Mesenchymal stem cell (in vitro differentiated cells and primary cell): ENCODE data around the gene PRKACA.
A peak's percentile ranks its signal among the peaks of the same experiment; 100 is the strongest.

Experiments used
- DNase-seq: peaks from one replicate; pipeline ENCODE4 v3.0.0-alpha.2; 2013
- H2AFZ ChIP-seq: one replicate; pipeline ENCODE4 v1.6.1; 2013; ENCODE audit warnings: low read depth, mild to moderate bottlenecking, control low read depth, inconsistent platforms, low read length, moderate library complexity
- H2AK5ac ChIP-seq: 2 replicates; pipeline ENCODE4 v1.6.1; 2013; ENCODE audit warnings: low read length, moderate library complexity, mild to moderate bottlenecking, inconsistent platforms; ENCODE audit not compliant: severe bottlenecking
- H2BK120ac ChIP-seq: one replicate; pipeline ENCODE4 v1.6.1; 2013; ENCODE audit warnings: low read depth, mild to moderate bottlenecking, inconsistent platforms, low read length, moderate library complexity
- H2BK12ac ChIP-seq, 2 experiments: one replicate each; pipeline ENCODE4 v1.6.1; 2013; ENCODE audit warnings: inconsistent platforms in 2 of 2, low read length in 2 of 2, mild to moderate bottlenecking in 2 of 2, moderate library complexity in 2 of 2, control low read depth in 1 of 2
- H2BK15ac ChIP-seq: one replicate; pipeline ENCODE4 v1.6.1; 2013; ENCODE audit warnings: mild to moderate bottlenecking, low read depth, inconsistent platforms; ENCODE audit not compliant: poor library complexity, severe bottlenecking
- H2BK5ac ChIP-seq: 2 replicates; pipeline ENCODE4 v1.6.1; 2013; ENCODE audit warnings: low read depth, mild to moderate bottlenecking, low read length, control low read depth, inconsistent platforms; ENCODE audit not compliant: poor library complexity, severe bottlenecking
- H3K14ac ChIP-seq, 2 experiments: one replicate each; pipeline ENCODE4 v1.6.1; 2013; ENCODE audit warnings: inconsistent platforms in 2 of 2, low read length in 2 of 2, control low read depth in 1 of 2, mild to moderate bottlenecking in 1 of 2, moderate library complexity in 1 of 2
- H3K18ac ChIP-seq, 2 experiments: one replicate each; pipeline ENCODE4 v1.6.1; 2013; ENCODE audit warnings: inconsistent platforms in 2 of 2, low read length in 2 of 2, control low read depth in 1 of 2, low read depth in 1 of 2, mild to moderate bottlenecking in 1 of 2
- H3K23ac ChIP-seq, 2 experiments: one replicate each; pipeline ENCODE4 v1.6.1; 2013; ENCODE audit warnings: inconsistent platforms in 2 of 2, low read length in 2 of 2, mild to moderate bottlenecking in 2 of 2, moderate library complexity in 2 of 2, control low read depth in 1 of 2
- H3K27ac ChIP-seq: 2 replicates; pipeline ENCODE4 v1.5.1; 2013; ENCODE audit warnings: mild to moderate bottlenecking, moderate library complexity, low read length, control low read depth, inconsistent platforms; ENCODE audit not compliant: poor library complexity, severe bottlenecking
- H3K27me3 ChIP-seq, 2 experiments: 2 replicates each; pipeline versions ENCODE4 v1.6.1 to v1.7.0; 2013; ENCODE audit warnings: low read length in 2 of 2, mild to moderate bottlenecking in 2 of 2, moderate library complexity in 2 of 2, control low read depth in 1 of 2, inconsistent platforms in 1 of 2; ENCODE audit not compliant: control insufficient read depth in 1 of 2, insufficient read depth in 1 of 2
- H3K36me3 ChIP-seq, 2 experiments: 2 replicates each; pipeline versions ENCODE4 v1.6.1 to v1.7.0; 2013; ENCODE audit warnings: low read length in 2 of 2, control low read depth in 1 of 2, inconsistent platforms in 1 of 2, low read depth in 1 of 2, mild to moderate bottlenecking in 1 of 2; ENCODE audit not compliant: insufficient read depth in 2 of 2, control insufficient read depth in 1 of 2
- H3K4ac ChIP-seq, 2 experiments: one replicate each; pipeline ENCODE4 v1.6.1; 2013; ENCODE audit warnings: inconsistent platforms in 2 of 2, low read length in 2 of 2, mild to moderate bottlenecking in 2 of 2, moderate library complexity in 2 of 2, control low read depth in 1 of 2, low read depth in 1 of 2
- H3K4me1 ChIP-seq: 2 replicates; pipeline ENCODE4 v1.6.1; 2013; ENCODE audit warnings: low read depth, low read length, control low read depth; ENCODE audit not compliant: control insufficient read depth, insufficient read depth
- H3K4me2 ChIP-seq: 2 replicates; pipeline ENCODE4 v1.6.1; 2013; ENCODE audit warnings: low read length, mild to moderate bottlenecking, inconsistent platforms; ENCODE audit not compliant: poor library complexity, severe bottlenecking
- H3K4me3 ChIP-seq, 2 experiments: 2 replicates each; pipeline versions ENCODE4 v1.5.1 to v1.7.0; 2013; ENCODE audit warnings: low read length in 2 of 2, mild to moderate bottlenecking in 2 of 2, control low read depth in 1 of 2, low read depth in 1 of 2; ENCODE audit not compliant: insufficient read depth in 1 of 2
- H3K79me1 ChIP-seq: replicated peaks from 2 replicates; pipeline ENCODE4 v1.6.1; 2013; ENCODE audit warnings: mild to moderate bottlenecking, control low read depth, low read length, inconsistent platforms; ENCODE audit not compliant: poor library complexity, severe bottlenecking
- H3K9ac ChIP-seq: 2 replicates; pipeline ENCODE4 v1.7.0; 2013; ENCODE audit warnings: mild to moderate bottlenecking, low read length, moderate library complexity
- H3K9me3 ChIP-seq: 2 replicates; pipeline ENCODE4 v1.7.0; 2013; ENCODE audit warnings: mild to moderate bottlenecking, low read length; ENCODE audit not compliant: control insufficient read depth
- H4K8ac ChIP-seq: one replicate; pipeline ENCODE4 v1.6.1; 2013; ENCODE audit warnings: inconsistent platforms, mild to moderate bottlenecking, low read length, moderate library complexity
- H4K91ac ChIP-seq: one replicate; pipeline ENCODE4 v1.6.1; 2013; ENCODE audit warnings: mild to moderate bottlenecking, low read length, inconsistent platforms
- WGBS: methylation state at CpG from one replicate; pipeline ENCODE4 v1.1.7; 2013; ENCODE audit warnings: mixed read lengths; 5-methylcytosine and 5-hydroxymethylcytosine counted together

Gene PRKACA

GRCh38 chr19:14070268-14071050 is 47.1 kb downstream of the PRKACA start:
- Histone ChIP-seq H3K27me3 (peaks cover 3 to 6% of the 10 kb centered on the region in 2 experiments), H3K9me3 (no peaks in the 10 kb centered on the region), H4K91ac (peak overlapping the region; percentile 45), H4K8ac (no peak overlapping the region), H3K18ac (no peak overlapping the region), H3K4me1 (peaks cover 29% of the 10 kb centered on the region), H2AK5ac (no peak overlapping the region), H3K4me2 (no peak overlapping the region), H3K4me3 (no peak overlapping the region), H3K9ac (no peak overlapping the region), H3K79me1 (peaks cover 2% of the 10 kb centered on the region), H2BK5ac (no peak overlapping the region), H3K23ac (no peak overlapping the region), H2BK12ac (no peak overlapping the region), H2AFZ (no peak overlapping the region), H3K36me3 (no peaks in the 10 kb centered on the region), H2BK15ac (no peak overlapping the region), H3K14ac (no peak overlapping the region), H3K4ac (no peak overlapping the region), H3K27ac (no peak overlapping the region), H2BK120ac (no peak overlapping the region)
- 95% methylated on average over 43 of the region's 43 CpGs for WGBS
- DNase-seq: no peak

- Histone ChIP-seq H2BK120ac (no peak overlapping the region), H3K23ac (no peak overlapping the region), H2BK15ac (no peak overlapping the region), H2BK5ac (no peak overlapping the region), H4K91ac (no peak overlapping the region), H4K8ac (no peak overlapping the region), H3K27ac (no peak overlapping the region), H2AFZ (no peak overlapping the region), H3K4me2 (no peak overlapping the region), H3K18ac (no peak overlapping the region), H3K27me3 (peaks cover 0 to 13% of the 10 kb centered on the region in 2 experiments), H3K9me3 (no peaks in the 10 kb centered on the region), H3K4ac (no peak overlapping the region), H3K14ac (no peak overlapping the region), H3K79me1 (no peaks in the 10 kb centered on the region), H3K4me1 (peaks cover 7% of the 10 kb centered on the region), H3K36me3 (no peaks in the 10 kb centered on the region), H3K9ac (no peak overlapping the region), H3K4me3 (no peak overlapping the region), H2BK12ac (no peak overlapping the region), H2AK5ac (no peak overlapping the region)
- 68% methylated on average over 2 of the region's 2 CpGs for WGBS
- DNase-seq: no peak
Measured at GRCh38 chr19:14066134-14066533, 51.4 kb downstream of the PRKACA start.

- Histone ChIP-seq H3K14ac (no peak overlapping the region), H3K18ac (no peak overlapping the region), H2AK5ac (no peak overlapping the region), H3K9ac (no peak overlapping the region), H3K36me3 (no peaks in the 10 kb centered on the region), H2BK12ac (no peak overlapping the region), H2BK120ac (no peak overlapping the region), H4K8ac (no peak overlapping the region), H2BK15ac (no peak overlapping the region), H2AFZ (no peak overlapping the region), H2BK5ac (no peak overlapping the region), H4K91ac (no peak overlapping the region), H3K4ac (no peak overlapping the region), H3K27me3 (peaks cover 26 to 42% of the 10 kb centered on the region in 2 experiments), H3K79me1 (no peaks in the 10 kb centered on the region), H3K4me2 (no peak overlapping the region), H3K27ac (no peak overlapping the region), H3K9me3 (no peaks in the 10 kb centered on the region), H3K4me3 (no peak overlapping the region), H3K23ac (no peak overlapping the region), H3K4me1 (peaks cover 10% of the 10 kb centered on the region)
- whole genome bisulfite sequencing: 86% methylated on average over 7 of the region's 7 CpGs
- no peak for DNase-seq
Measured at GRCh38 chr19:14063105-14063504, 54.5 kb downstream of the PRKACA start.

GRCh38 chr19:14062558-14062855 is 55.1 kb downstream of the PRKACA start:
- Histone ChIP-seq H3K4me1 (peaks cover 16% of the 10 kb centered on the region), H3K27ac (no peak overlapping the region), H3K14ac (no peak overlapping the region), H3K4ac (no peak overlapping the region), H3K23ac (no peak overlapping the region), H4K8ac (no peak overlapping the region), H3K79me1 (no peaks in the 10 kb centered on the region), H2BK5ac (no peak overlapping the region), H3K36me3 (no peaks in the 10 kb centered on the region), H2BK120ac (no peak overlapping the region), H2BK15ac (no peak overlapping the region), H2BK12ac (no peak overlapping the region), H4K91ac (no peak overlapping the region), H3K4me3 (no peak overlapping the region), H2AFZ (no peak overlapping the region), H3K4me2 (no peak overlapping the region), H3K9me3 (no peaks in the 10 kb centered on the region), H3K27me3 (peaks cover 30 to 46% of the 10 kb centered on the region in 2 experiments), H3K18ac (no peak overlapping the region), H2AK5ac (no peak overlapping the region), H3K9ac (no peak overlapping the region)
- no peak for DNase-seq
- WGBS: 89% methylated on average over 5 of the region's 5 CpGs
